GM15510 (cell line): ENCODE results near the gene CD200.

Experiments used
- POLR2A ChIP-seq: IDR thresholded peaks from 3 replicates; pipeline ENCODE4 v1.6.1; 2011; ENCODE audit warnings: borderline replicate concordance; ENCODE audit not compliant: insufficient read length; ENCODE audit errors: extremely low read depth

CD200 gene

GRCh38 chr3:112365636-112366035, 32.7 kb downstream of the CD200 start:
- TF ChIP-seq POLR2A = no peak

- no peak for TF ChIP-seq POLR2A
Measured at GRCh38 chr3:112366522-112366921, 33.6 kb downstream of the CD200 start.

GRCh38 chr3:112371569-112371968, 38.6 kb downstream of the CD200 start:
- no peak for TF ChIP-seq POLR2A

GRCh38 chr3:112372396-112372795, 39.4 kb downstream of the CD200 start:
- TF ChIP-seq POLR2A = no peak

- no peak for TF ChIP-seq POLR2A
Measured at GRCh38 chr3:112373476-112373875, 40.5 kb downstream of the CD200 start.

- TF ChIP-seq POLR2A = no peak
Measured at GRCh38 chr3:112373924-112374323, 41.0 kb downstream of the CD200 start.

GRCh38 chr3:112374333-112374734, 41.4 kb downstream of the CD200 start:
- TF ChIP-seq POLR2A = no peak

- no peak for TF ChIP-seq POLR2A
Measured at GRCh38 chr3:112375117-112375516, 42.2 kb downstream of the CD200 start.

GRCh38 chr3:112376241-112376911, 43.4 kb downstream of the CD200 start:
- no peak for TF ChIP-seq POLR2A

GRCh38 chr3:112376992-112377391, 44.0 kb downstream of the CD200 start:
- TF ChIP-seq POLR2A = no peak

GRCh38 chr3:112377568-112378071, 44.7 kb downstream of the CD200 start:
- no peak for TF ChIP-seq POLR2A

- no peak for TF ChIP-seq POLR2A
Measured at GRCh38 chr3:112379020-112379690, 46.2 kb downstream of the CD200 start.

GRCh38 chr3:112381673-112382542, 49.0 kb downstream of the CD200 start:
- TF ChIP-seq POLR2A = no peak

- no peak for TF ChIP-seq POLR2A
Measured at GRCh38 chr3:112382543-112383160, 49.7 kb downstream of the CD200 start.

- TF ChIP-seq POLR2A = no peak
Measured at GRCh38 chr3:112384769-112385168, 51.8 kb downstream of the CD200 start.
